NOMO-1 treated with dmso at 0.1 percent for 144 hours (cell line): ENCODE results near the gene SCARF1.

Experiments used
- DNase-seq: peaks from one replicate; lab custom pipeline; 2025; ENCODE audit not compliant: unreplicated experiment; lab: John Stamatoyannopoulos, UW

SCARF1 gene

GRCh38 chr17:1628856-1629503 lies 16.6 kb downstream of the SCARF1 start:
- peak; percentile 84 for DNase-seq

GRCh38 chr17:1627982-1628855 lies 17.3 kb downstream of the SCARF1 start, which contains the start of gene SLC43A2:
SLC43A2 (minus strand) TSS chr17:1628834; CDS start chr17:1627874, 960 bp downstream.
- DNase-seq: peak; percentile 55

GRCh38 chr17:1627182-1627981 lies 18.1 kb downstream of the SCARF1 start:
- peak; percentile 83 for DNase-seq

GRCh38 chr17:1626333-1626732 lies 19.2 kb downstream of the SCARF1 start:
- DNase-seq: no peak

GRCh38 chr17:1625581-1625980 lies 20.0 kb downstream of the SCARF1 start:
- DNase-seq: no peak

GRCh38 chr17:1625053-1625452 lies 20.5 kb downstream of the SCARF1 start:
- DNase-seq: no peak

GRCh38 chr17:1624650-1625049 lies 20.9 kb downstream of the SCARF1 start:
- no peak for DNase-seq

GRCh38 chr17:1623057-1623630 lies 22.4 kb downstream of the SCARF1 start:
- no peak for DNase-seq

GRCh38 chr17:1621273-1621954 lies 24.1 kb downstream of the SCARF1 start:
- no peak for DNase-seq

GRCh38 chr17:1620486-1620885 lies 25.0 kb downstream of the SCARF1 start:
- DNase-seq: no peak

- peak; percentile 39 for DNase-seq
Measured at GRCh38 chr17:1617620-1618174, 27.8 kb downstream of the SCARF1 start.

- no peak for DNase-seq
Measured at GRCh38 chr17:1616101-1616500, 29.4 kb downstream of the SCARF1 start.

- no peak for DNase-seq
Measured at GRCh38 chr17:1612400-1612799, 33.1 kb downstream of the SCARF1 start.

- DNase-seq: peak; percentile 10
Measured at GRCh38 chr17:1611715-1612114, 33.8 kb downstream of the SCARF1 start.

GRCh38 chr17:1608676-1609075 lies 36.9 kb downstream of the SCARF1 start:
- DNase-seq: no peak

- DNase-seq: no peak
Measured at GRCh38 chr17:1607971-1608320, 37.6 kb downstream of the SCARF1 start.

- no peak for DNase-seq
Measured at GRCh38 chr17:1606352-1606985, 39.1 kb downstream of the SCARF1 start.

GRCh38 chr17:1605681-1606351 lies 39.7 kb downstream of the SCARF1 start:
- no peak for DNase-seq

GRCh38 chr17:1604831-1605528 lies 40.6 kb downstream of the SCARF1 start:
- no peak for DNase-seq
